SK-N-SH (cell line): ENCODE data around the gene NANS.

ENCODE experiments used
- CHD2 ChIP-seq: fragments of 150-350 bp; IDR thresholded peaks from 2 replicates; pipeline ENCODE4 v1.6.1; 2018; ENCODE audit warnings: low read length; ENCODE audit not compliant: partially characterized antibody
- GABPA ChIP-seq: IDR thresholded peaks from 2 replicates; pipeline ENCODE4 v1.4.0; 2012; ENCODE audit warnings: low read depth, mild to moderate bottlenecking
- JUND ChIP-seq: IDR thresholded peaks from 2 replicates; pipeline ENCODE4 v1.4.0; 2012
- MEF2A ChIP-seq: IDR thresholded peaks from 2 replicates; pipeline ENCODE4 v1.4.0; 2012; ENCODE audit warnings: low read depth, borderline replicate concordance
- POLR2AphosphoS5 ChIP-seq: IDR thresholded peaks from 2 replicates; pipeline ENCODE4 v1.6.1; 2012; ENCODE audit warnings: low read depth, low read length
- RAD21 ChIP-seq: IDR thresholded peaks from 2 replicates; pipeline ENCODE4 v1.6.1; 2012; ENCODE audit warnings: mild to moderate bottlenecking, low read length
- TAF1 ChIP-seq: IDR thresholded peaks from 2 replicates; pipeline ENCODE4 v1.6.1; 2012; ENCODE audit warnings: low read depth, mild to moderate bottlenecking, low read length, moderate library complexity, borderline replicate concordance
- TF ChIP-seq, protein P1 (sequence below): fragments of 200-600 bp; sonication (generic); IDR thresholded peaks from 2 replicates; pipeline ENCODE4 v1.6.1; 2017; ENCODE audit warnings: antibody characterized with exemption, mild to moderate bottlenecking, moderate library complexity
- TF ChIP-seq, protein P2 (sequence below): fragments of 150-350 bp; IDR thresholded peaks from 2 replicates; pipeline ENCODE4 v1.6.1; 2017; ENCODE audit warnings: antibody characterized with exemption, low read length, low read depth, borderline replicate concordance
- TF ChIP-seq, protein P3 (sequence below): IDR thresholded peaks from 2 replicates; pipeline ENCODE4 v1.6.1; 2012; ENCODE audit warnings: mild to moderate bottlenecking, low read depth, low read length, moderate library complexity
- TF ChIP-seq, protein P4 (sequence below): IDR thresholded peaks from 2 replicates; pipeline ENCODE4 v1.4.0; 2012; ENCODE audit warnings: low read depth

DNA sequence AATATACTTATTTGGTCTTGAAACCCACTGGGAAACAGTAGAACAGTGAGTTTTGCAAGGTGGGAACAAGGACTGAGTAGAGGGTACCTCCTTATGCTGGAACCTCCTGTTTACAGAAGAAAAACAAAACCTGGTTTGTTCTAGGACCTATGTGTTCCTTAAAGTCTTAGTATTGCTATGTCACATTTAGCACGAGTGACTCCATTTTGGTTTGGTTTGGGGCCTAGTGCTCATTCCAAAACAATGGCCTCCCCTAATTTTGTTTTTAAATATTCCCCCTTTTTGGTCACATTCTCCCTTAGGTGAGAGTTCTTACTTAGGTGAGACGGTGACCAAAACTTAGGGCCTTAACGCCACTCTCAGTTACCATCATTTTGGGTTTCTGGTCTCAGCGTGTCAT lies 6.2 kb upstream of the NANS start:
- TF ChIP-seq CHD2 (no peak), JUND (no peak), POLR2AphosphoS5 (no peak), RAD21 (no peak), GABPA (no peak), MEF2A (no peak), TAF1 (no peak)
- TF ChIP-seq, protein P1, sequence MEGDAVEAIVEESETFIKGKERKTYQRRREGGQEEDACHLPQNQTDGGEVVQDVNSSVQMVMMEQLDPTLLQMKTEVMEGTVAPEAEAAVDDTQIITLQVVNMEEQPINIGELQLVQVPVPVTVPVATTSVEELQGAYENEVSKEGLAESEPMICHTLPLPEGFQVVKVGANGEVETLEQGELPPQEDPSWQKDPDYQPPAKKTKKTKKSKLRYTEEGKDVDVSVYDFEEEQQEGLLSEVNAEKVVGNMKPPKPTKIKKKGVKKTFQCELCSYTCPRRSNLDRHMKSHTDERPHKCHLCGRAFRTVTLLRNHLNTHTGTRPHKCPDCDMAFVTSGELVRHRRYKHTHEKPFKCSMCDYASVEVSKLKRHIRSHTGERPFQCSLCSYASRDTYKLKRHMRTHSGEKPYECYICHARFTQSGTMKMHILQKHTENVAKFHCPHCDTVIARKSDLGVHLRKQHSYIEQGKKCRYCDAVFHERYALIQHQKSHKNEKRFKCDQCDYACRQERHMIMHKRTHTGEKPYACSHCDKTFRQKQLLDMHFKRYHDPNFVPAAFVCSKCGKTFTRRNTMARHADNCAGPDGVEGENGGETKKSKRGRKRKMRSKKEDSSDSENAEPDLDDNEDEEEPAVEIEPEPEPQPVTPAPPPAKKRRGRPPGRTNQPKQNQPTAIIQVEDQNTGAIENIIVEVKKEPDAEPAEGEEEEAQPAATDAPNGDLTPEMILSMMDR = no peak
- TF ChIP-seq, protein P2, sequence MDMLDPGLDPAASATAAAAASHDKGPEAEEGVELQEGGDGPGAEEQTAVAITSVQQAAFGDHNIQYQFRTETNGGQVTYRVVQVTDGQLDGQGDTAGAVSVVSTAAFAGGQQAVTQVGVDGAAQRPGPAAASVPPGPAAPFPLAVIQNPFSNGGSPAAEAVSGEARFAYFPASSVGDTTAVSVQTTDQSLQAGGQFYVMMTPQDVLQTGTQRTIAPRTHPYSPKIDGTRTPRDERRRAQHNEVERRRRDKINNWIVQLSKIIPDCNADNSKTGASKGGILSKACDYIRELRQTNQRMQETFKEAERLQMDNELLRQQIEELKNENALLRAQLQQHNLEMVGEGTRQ = no peak
- TF ChIP-seq, protein P3, sequence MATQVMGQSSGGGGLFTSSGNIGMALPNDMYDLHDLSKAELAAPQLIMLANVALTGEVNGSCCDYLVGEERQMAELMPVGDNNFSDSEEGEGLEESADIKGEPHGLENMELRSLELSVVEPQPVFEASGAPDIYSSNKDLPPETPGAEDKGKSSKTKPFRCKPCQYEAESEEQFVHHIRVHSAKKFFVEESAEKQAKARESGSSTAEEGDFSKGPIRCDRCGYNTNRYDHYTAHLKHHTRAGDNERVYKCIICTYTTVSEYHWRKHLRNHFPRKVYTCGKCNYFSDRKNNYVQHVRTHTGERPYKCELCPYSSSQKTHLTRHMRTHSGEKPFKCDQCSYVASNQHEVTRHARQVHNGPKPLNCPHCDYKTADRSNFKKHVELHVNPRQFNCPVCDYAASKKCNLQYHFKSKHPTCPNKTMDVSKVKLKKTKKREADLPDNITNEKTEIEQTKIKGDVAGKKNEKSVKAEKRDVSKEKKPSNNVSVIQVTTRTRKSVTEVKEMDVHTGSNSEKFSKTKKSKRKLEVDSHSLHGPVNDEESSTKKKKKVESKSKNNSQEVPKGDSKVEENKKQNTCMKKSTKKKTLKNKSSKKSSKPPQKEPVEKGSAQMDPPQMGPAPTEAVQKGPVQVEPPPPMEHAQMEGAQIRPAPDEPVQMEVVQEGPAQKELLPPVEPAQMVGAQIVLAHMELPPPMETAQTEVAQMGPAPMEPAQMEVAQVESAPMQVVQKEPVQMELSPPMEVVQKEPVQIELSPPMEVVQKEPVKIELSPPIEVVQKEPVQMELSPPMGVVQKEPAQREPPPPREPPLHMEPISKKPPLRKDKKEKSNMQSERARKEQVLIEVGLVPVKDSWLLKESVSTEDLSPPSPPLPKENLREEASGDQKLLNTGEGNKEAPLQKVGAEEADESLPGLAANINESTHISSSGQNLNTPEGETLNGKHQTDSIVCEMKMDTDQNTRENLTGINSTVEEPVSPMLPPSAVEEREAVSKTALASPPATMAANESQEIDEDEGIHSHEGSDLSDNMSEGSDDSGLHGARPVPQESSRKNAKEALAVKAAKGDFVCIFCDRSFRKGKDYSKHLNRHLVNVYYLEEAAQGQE = no peak
- TF ChIP-seq, protein P4, sequence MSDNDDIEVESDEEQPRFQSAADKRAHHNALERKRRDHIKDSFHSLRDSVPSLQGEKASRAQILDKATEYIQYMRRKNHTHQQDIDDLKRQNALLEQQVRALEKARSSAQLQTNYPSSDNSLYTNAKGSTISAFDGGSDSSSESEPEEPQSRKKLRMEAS = no peak
